Peyer's patch (tissue), 4 donors: ENCODE measurements around the gene OARD1.

Experiments
- POLR2A ChIP-seq, 2 donors: fragments of 450-650 bp; IDR thresholded peaks; one replicate each; pipeline ENCODE4 v1.5.1; 2017; ENCODE audit warnings: antibody characterized with exemption in 2 of 2, mild to moderate bottlenecking in 2 of 2, moderate library complexity in 2 of 2
- TF ChIP-seq, protein P1 (sequence below), 6 experiments: fragments of 450-650 bp in 4 of 6; fragments of 200-600 bp in 2 of 6; sonication (generic) in 1 of 6; IDR thresholded peaks; one replicate each; pipeline ENCODE4 v1.5.1; 2017 to 2019; ENCODE audit warnings: antibody characterized with exemption in 6 of 6, mild to moderate bottlenecking in 3 of 6, moderate library complexity in 1 of 6

DNA sequence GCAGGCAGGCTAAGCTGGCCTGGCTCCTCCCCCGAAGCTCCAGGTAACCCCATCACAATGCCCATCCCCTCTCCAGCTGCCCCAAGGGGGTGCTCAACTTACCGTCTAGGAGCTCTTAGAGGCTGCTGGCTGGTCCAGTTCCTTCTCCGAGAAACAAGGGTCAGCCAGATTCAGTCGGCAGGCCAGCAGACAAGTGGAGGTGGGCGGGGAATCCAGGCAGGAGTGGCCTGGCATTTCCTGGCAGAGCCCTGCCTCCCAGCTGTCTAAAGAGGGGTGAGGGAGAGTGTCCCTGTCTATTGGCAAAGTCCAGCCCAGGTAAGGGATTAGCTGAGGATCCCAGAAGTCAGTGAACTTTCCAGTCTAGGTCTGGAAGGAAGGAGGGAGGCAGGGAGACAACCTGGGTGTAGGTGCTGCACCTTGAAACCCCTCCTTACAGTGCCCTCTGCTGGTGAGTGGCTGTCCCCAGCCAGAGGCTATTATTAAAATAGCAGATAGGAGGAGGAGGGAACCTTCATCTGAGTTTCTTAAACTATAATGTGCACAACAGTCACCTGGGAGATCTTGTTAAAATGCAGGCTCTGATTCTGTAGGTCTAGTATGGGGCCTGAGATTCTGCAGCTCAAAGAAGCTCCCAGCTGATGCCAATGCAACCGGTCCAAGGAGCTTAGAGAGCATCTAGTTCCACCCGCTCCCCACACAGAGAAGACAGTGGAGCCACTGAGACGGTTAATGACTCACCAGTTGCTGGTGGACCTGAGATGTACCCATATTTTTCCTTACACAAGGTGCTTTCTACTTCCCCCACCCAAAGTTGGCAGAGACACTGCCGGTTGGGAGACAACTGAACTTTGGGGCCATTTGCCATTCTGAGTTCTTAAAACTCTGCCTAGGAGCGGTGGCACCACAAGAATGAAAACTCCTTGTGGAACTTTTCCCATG is 32.8 kb downstream of the OARD1 start, which contains the start of gene UNC5CL:
- TF ChIP-seq, protein P1, sequence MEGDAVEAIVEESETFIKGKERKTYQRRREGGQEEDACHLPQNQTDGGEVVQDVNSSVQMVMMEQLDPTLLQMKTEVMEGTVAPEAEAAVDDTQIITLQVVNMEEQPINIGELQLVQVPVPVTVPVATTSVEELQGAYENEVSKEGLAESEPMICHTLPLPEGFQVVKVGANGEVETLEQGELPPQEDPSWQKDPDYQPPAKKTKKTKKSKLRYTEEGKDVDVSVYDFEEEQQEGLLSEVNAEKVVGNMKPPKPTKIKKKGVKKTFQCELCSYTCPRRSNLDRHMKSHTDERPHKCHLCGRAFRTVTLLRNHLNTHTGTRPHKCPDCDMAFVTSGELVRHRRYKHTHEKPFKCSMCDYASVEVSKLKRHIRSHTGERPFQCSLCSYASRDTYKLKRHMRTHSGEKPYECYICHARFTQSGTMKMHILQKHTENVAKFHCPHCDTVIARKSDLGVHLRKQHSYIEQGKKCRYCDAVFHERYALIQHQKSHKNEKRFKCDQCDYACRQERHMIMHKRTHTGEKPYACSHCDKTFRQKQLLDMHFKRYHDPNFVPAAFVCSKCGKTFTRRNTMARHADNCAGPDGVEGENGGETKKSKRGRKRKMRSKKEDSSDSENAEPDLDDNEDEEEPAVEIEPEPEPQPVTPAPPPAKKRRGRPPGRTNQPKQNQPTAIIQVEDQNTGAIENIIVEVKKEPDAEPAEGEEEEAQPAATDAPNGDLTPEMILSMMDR (IDR thresholded peaks at IDR 0.05), result peak in 5 of 6 experiments; percentile 23 to 94 (median 85)
- peak; percentile 37 to 71 for TF ChIP-seq POLR2A (IDR thresholded peaks at IDR 0.05)
